NCI-H1694 (cell line): Measurements from ENCODE around the gene MYCBPAP.

ENCODE experiments used
- DNase-seq: peaks from one replicate; lab custom pipeline; 2025; lab: John Stamatoyannopoulos, UW

The MYCBPAP gene

DNA sequence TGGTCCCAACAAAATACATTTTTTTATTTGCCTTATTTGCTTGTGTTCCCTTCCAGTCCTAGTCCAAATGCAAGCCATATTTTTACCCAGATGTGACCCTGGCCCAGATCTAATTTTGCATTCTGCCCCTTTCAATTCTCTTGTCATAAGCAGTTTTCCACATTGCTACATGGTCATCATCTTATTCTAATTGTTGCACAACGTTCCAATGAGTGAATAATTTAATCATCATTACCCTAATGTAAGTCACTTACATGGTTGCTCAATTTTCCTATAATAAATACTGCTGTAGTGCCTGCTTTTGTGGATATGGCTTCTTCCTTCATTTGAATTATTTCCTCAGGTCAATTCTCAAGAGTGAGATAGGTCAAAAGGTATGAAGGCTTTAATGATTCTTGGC, 16.7 kb upstream of the MYCBPAP start:
- DNase-seq: no peak

DNA sequence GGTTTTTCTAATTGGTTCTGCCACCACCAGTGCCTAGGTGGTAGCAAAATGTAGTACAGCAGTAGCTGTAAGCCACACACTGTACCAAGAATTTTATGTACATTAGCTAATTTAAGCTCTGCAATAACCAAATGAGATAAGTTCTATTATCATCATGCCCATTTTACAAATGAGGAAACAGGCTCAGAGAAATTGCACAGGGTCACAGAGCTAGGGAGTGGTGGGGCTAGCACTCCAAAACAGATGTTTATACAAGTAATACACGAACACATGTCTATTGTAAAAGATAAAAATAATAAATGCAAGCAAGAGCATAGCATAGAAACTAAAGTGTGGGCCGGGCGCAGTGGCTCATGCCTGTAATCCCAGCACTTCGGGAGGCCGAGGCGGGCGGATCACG, 16.0 kb upstream of the MYCBPAP start:
- no peak for DNase-seq

DNA sequence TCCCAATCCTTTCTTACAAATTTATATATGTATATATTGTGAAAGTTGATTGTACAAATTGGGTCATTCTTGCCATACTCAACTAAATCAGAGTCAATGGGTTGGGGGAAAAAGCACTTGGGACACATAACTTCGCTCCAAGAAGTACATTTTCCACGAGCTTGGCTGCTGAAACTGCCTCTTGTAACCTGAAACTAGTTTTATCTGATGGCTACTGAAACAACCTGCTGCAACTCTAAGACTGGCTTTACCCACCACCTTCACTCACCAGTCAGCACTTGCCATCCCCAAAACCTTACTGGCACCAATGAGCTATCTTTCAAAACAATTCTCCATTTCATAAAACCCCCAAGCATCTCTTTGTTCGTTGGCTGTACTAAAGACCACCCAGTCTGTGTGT, 14.5 kb upstream of the MYCBPAP start:
- no peak for DNase-seq

DNA sequence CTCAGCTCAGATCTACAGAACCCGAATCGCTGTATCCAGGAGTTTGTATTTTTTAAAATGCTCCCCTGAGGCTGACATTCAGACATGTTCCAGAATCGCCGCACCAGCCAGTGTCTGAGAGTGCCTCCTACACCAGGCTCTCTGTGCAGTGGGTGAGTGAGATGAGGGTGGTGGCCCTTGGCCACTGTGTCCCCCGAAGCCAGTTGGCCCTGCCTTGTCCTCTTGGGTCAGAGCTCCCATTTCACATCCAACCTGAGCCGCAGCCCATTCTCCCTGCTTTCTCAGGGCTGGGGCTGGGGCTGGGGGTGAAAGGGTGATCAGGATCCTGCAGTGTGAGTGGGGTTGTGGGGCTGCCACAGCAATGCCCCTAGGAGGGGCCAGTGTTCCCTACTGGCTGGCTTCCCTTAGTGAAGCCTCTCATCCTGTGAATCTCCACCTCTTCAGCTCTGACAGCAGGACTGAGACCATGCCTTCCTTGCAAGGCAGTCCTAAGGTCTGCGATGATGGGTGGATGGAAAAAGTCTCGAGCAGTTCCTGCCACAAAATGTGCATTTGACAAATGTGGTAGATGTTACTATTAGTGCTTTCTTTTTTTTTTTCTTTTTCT, 12.9 kb upstream of the MYCBPAP start:
- DNase-seq: no peak

DNA sequence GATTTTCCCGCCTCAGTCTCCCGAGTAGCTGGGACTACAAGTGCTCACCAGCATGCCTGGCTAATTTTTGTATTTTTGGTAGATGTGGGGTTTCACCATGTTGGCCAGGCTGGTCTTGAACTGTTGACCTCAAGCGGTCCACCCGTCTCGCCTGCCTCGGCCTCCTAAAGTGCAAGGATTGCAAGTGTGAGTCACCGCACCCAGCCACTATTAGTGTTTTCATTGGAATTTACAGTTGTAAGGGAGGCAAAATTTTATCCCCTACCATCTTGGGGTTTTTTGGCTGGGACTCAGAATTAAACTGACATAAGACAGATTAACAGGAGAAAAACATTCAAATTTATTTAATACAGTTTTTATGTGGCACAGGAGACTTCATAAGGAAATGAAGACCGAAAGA, 12.3 kb upstream of the MYCBPAP start:
- DNase-seq: no peak

DNA sequence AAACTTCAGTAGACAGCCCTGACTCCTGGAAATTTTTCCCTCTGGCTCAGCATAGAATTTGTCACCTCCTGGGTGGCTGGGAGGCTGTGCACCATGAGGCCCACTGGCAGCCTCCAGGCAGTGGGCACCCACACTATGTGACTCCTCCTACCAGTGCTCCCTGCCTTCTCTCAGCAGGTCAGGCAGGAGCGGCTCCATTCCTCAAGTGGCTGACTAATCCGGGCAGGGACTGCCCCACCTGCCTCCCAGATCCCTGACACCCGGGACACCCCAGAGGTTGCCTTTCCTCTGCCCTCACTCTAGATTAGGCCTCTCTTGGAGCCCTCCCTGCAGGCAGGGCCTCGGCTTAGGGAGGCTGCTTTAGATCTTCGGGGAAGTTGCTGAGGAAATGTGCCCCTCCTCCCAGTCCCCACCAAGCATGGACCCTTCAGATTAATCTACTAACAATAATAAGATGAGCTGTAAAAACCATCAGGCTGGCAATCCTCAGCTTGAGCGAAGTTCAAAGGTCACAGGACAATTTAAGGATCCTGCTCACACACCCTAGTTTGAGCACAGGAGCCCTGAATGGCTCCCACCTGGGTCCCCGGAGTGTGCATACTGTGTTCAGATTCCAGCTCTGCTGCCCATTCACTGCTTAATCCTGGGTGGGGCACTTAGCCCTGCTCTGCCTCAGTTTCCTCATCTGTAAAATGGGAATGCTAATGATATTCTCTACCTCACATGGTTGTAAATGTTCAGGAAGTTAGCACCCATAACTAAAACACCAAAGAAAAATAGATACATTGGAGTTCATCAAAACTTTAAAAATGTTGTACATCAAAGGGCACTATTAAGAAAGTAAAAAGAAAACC, 10.0 kb upstream of the MYCBPAP start:
- DNase-seq: no peak

DNA sequence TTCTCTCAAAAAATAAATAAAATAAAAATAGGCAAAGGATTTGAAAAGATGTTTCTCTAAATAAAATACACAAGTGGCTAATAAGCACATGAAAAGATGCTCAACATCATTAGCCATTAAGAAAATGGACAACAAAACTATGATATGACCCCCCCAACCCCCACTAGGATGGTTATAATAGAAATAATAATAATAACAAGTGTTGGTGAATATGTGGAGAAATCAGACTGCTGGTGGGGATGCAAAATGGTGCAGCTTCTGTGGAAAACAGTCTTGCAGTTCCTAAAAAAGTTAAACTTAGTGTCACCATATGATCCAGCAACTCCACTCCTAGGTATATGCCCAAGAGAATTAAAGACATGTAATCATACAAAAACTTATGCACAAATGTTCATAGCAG, 9.0 kb upstream of the MYCBPAP start:
- DNase-seq: no peak

DNA sequence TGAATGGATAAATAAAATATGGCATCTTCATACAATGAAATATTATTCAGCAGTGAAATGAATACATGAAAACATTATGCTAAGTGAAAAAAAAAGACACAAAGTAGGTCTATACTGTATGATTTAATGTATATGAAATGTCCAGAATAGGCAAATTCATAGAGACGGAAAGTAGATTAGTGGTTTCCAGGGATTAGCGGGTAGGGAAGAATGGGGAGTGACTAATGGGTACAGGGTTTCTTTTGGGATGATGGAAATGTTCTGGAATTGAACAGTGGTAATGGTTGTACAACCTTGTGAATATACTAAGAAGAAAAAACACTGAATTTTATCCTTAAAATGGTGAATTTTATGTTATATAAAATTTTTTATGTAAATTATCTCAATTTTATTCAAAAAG, 8.5 kb upstream of the MYCBPAP start:
- DNase-seq: no peak

DNA sequence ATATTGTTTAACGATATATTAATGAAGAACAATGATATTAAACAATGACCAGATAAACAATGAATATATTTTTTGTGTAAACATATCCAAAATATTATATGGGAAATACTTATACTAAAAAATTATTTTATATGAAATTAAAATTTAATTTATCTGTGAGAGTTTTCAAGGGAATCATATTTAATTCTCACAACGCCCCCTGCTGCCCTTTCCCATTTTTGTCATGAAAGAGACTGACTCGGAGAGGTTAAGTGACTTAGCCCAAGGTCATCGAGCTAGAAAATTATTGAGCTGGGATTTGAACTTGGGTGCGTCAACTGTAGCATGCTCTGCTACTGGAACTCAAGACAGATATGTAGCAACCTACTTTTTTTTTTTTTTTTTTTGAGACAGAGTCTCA, 7.2 kb upstream of the MYCBPAP start:
- peak; percentile 43 for DNase-seq

DNA sequence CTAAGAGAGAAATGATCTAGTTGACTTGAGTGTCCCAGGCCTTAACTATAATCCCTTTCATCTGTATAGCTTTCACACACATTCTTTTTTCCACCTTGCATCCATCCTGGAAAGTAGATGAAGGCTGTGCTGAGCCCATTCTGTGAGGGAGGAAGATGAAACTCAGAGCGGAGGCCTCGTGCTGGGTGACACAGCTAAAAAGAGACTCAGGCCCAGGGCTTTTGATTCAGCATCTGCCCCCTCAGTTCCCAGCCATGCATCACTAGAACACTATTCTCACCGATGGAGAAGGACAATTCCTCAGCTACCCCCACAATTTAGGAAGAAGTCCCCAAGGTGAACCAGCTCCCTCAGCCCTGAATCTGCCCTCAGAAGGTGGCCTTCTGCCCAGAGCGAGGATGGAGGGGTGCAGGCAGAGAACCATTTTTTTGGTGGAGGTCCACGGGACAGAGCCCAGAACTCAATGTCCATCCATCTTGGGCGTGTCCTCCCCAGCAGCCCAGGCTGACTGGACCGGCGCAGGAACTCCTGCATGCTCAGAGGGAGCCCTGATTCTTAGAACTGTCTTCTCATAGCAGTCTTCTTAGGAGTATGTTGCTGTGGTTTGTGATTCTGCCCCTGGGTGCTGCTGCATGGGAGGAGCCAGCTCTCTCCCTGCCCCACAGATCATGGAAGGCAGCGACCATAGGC, 5.8 kb upstream of the MYCBPAP start:
- DNase-seq: no peak

DNA sequence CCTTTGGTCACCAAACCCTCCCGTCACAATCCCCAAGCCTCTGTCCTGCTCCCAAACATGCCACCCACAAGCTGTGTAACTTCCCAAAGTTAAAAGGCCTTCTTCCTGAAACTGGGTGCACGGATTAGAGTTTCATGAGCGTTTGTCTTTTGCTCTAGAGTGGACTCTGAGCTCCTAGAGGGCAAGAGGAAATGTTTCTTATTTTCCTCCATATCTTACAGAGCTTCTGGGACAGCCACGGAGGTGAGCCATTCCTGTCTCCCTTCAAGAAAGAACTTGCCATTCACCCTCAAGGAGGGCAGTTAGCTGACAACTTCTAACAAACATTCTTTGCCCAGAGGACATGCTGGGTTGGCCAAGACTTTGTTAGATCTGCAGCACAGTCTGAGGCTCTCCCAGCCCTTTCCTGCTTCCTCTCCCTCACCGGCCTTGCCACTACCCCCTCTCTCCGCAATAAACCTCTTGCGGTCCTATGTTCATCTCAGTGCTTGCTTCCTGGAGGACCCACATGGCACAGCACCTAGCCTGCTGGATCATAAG, 2.6 kb upstream of the MYCBPAP start:
- no peak for DNase-seq

DNA sequence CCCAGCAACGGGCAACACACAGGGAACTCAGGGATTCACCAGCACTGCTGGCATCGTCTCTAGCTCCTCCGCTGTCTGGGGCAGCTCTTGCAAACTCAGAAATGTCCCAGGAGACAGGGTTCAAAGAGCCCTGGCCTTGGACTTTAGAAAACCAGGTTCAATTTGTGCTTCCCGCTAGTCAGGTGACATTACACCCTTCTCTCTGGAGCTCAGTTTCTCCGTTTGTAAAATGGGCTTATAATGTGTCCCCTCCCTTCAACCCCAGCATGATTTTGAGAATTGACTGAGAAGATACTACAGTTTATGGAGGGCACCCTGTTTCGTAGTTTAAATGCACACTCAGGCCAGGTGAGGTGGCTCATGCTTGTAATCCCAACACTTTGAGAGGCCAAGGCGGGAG, 1.9 kb upstream of the MYCBPAP start:
- no peak for DNase-seq

DNA sequence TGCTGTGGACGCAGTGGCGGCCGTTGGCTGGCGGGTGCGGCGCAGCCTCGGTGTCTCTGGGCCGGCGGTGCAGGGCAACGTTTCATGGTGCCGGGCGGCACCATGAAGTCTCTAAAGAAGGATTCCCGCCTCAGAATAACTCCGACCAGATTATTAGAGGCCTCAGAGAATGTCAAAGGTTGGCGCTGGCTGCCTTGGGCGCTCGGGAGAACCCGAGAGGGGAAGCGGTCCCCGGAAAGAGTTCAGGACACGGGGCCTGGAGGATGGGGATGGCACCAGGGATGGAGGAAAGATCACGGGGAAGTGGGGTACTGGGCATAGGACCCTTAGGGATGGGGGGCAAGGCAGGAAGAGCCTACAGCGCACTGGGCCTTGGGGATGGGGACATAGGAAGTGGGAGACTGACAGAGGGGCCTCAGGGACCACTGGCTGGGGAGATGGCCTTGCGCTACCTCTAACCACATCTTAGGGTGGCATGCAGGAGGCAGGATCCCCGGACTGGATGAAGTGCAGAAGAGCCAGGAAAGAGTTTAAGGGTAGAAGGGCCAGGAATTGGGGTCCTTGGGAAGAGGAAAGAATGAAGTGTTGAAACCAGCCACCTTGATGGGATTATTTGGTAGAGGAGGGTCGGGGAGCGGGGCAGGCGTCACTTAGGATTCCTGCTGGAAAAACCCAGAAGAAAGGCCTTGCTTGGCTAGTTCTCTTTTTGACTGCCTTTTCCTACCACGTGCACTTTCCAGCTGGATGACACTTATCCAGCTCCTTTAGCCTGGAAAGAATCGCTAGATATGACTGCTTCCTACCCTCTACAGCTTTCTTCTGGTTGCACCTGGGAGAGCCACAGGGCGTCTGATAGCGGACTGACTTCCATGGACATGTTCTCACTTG, 578 bp downstream of the MYCBPAP start:
- no peak for DNase-seq

DNA sequence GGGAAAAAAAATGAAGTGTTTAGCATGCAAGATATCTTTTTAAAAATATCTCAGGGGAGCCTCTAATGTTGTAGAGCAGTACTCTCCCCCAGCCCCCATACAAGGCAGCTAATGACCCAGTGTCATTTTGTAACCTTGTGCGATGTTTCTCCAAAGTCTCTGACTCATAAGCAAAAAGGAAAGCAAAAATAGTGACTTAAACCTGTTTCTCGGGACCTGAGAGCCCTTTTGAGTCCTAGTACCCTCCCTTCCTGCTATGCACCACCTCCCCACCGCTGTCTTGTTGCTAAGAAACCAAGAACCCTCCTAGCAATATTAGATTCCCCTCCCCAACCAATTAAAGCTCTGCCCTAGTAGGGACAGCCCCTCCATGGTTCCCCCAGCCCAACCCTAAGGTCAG, 2.8 kb downstream of the MYCBPAP start:
- no peak for DNase-seq

DNA sequence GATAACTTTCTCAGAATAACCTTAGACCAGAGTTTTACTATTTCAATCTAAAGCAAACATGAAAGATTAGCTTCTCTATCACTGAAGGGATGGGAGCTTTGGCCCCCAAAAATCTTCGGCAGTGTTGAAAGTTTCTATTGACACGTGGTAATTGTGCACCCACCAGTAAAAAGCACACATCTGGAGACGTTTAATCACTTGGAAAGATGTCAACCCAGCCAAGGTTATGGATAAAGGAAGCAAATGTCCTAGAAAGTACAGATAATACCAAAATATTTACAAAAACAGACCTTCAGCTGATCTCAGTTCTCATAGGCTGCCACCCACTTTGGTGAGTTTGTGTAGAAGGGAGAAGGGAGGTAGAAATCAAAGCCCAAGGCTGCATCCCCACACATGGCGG, 5.3 kb downstream of the MYCBPAP start:
- DNase-seq: no peak

DNA sequence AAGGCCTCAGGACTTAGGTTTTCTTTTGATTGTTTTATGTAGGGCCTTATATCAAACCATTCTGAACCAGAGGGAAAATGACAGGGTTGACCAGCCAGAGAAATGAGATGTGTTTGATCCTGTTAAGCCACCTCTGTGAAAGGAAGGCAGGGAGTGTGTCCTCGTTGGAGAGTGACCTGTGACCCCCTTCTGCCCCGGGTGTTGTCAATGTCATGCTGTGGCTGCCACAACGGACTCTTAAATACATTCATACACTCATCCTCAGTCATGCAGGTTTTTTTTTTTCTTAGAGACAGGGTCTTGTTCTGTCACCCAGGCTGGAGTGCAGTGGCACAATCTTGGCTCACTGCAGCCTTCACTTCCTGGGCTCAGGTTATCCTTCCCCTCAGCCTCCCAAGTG, 6.1 kb downstream of the MYCBPAP start:
- DNase-seq: no peak

DNA sequence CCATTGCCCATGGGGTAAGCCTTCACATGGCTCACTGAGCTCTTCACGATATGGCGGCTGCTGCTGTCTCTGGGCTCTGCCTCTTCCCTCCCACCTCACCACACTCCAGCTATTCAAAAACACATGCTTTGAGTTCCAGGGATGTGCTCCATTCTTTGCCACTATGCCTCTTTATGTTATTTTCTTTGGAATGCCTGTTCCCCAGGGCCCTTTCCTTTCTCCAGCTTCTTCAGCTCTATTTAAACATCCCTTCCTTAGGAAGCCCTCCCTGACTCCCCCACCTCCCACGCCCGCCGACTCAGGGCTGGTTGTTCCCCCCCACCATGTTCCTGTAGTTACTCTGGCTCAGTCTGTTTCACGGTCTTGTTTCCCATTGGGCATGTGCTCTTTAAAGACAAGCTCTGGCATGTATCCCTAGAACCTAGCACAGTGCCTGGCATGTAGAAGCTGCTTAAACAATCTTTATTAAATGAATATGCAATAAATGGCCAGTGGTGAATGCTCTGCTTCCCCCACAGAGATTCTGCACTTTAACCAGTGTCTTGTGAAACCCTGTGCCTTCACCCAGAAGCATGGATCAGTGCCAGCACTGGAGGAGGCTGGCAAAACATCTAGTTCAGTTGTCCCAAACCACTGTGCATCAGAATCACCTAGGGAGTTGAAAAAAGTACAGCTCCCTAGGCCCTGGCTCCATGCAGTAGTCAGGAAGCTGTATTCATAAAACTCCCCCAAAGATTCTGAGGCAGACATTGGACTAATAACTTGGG, 6.9 kb downstream of the MYCBPAP start:
- DNase-seq: no peak

DNA sequence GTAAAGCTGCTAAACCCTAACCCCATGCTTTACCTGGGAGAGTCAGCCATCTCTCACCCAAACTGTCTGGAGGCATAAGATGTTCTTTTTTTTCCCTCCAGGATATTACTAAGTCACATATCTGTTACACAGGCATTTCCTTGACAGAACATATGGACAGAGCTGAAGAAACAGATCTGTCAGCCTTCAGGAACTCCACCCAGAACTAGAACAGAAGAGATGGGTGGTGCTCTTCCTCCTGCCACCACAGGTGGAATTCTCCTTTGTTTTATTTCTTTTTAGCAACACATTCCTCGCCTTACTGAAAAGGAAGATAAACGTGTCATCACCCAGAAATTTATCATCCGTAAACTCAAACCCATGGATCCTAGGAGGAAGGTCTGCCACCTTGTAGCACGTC, 8.8 kb downstream of the MYCBPAP start:
- no peak for DNase-seq

DNA sequence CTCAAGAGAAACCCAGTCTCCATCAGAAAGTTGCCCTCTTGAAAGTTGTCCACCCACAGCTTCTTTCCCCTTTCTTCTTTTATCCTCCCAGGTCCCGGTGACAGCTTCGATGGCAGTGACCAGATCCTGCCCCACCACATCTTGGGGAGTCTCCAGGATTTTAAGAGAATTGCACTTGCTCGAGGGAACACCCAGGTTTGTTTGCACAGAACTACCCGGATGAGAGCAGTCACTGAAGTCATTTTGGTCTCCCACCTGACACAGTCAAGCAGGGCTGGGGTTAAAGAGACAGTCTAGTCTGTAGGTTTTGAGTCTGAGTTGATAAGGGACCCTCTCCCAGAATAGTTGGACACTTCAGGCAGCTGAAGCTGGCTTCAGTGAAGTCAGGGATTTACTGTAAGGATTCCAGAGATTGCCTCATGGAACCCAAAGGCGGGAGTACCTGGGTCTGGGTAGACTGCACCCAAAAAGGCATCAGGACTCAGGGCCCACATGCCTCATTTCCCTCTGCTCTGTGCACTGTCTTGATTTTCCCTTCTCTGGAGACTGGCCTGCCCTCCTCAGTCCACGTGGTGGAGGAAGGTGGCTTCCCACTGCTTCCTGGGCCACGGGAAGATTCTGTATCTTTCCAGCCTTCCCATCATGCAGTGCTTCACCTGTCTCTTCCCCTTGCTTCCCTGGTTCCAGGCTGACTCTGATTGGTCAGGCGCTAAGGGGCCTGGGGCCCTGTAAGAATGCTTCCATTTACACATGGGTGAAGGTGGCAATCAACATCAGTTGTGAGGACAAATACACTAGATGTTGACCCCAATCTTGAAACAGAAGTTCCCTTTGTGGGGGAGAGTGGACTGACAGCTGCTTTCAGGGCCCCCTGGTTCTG, 9.5 kb downstream of the MYCBPAP start:
- DNase-seq: no peak

DNA sequence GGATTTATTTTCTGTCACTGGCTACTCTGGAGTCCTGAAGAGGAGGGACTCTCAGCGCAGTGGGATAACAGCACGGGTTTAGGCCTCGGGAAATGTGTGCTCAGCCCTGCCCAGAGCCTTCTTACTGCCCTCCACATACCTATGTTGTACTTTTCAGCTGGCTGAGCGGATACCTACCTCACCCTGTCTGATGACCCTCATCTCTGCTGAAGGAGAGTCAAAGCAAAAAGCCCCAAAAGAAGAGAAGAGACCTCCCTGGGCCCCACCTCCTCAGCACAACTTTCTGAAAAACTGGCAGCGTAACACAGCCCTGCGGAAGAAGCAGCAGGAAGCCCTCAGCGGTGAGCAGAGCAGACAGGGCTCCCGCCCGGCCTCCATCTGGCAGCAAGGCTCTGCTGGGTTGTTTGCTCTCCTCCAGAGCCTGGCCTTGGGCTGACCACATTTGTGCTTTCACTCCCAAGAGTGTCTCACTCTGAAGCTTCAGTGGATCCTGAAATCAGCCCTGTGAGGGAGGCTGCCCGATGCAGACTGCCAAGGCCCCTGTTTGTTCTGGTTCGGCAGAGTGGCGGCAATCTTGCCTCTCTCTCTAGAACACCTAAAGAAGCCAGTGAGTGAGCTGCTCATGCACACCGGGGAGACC, 10.3 kb downstream of the MYCBPAP start:
- DNase-seq: no peak
